Measurements from ENCODE around the gene MANBA. TPM values are rescaled to one million over a fixed set of nuclear protein-coding genes. Genes with fewer than 3 reads are reported as not detected.

MANBA gene
- total RNA-seq, 1 donor from 2014 or later: 30.3 TPM

DNA sequence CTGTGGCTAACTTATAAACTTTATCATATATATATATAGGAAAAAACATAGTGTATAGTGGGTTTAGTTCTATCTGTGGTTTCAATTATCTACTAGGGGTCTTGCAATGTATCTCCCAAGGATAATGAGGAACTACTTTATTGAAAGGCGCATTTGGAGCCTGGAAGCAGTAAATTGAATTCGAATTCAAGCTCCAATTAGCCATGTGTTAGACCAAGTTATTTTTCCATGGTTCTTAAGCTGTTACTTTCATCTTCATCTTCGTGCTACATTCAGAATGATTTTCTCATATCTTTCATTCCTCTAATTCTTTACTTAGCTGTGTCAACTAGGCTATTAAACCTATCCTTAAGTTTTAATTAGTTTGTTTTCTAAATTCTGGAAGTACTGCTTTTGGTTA, 27.2 kb upstream of the MANBA start:
- Histone ChIP-seq H3K9me3 (replicated peaks) (peaks cover 12% of the 10 kb centered on the region), H3K27me3 (ENCODE audit: low read depth) (no peaks in the 10 kb centered on the region)
- intact Hi-C loops (cut with micrococcal nuclease): no loop called here

GRCh38 chr4:102787096-102787881, 26.5 kb upstream of the MANBA start:
- Histone ChIP-seq H3K9me3 (replicated peaks) (peaks cover 12% of the 10 kb centered on the region), H3K27me3 (ENCODE audit: low read depth) (no peaks in the 10 kb centered on the region), H3K4me3 (no peak overlapping the region), H3K36me3 (peaks cover 9% of the 10 kb centered on the region), H3K4me1 (no peaks in the 10 kb centered on the region), H3K27ac (replicated peaks) (no peak overlapping the region)
- TF ChIP-seq CTCF (IDR thresholded peaks at IDR 0.05; ENCODE audit: borderline replicate concordance): no peak
- intact Hi-C loops (cut with micrococcal nuclease): no loop called here
- DNase-seq: no peak

More for the DNA sequence above, 27.2 kb upstream of the MANBA start:
- Histone ChIP-seq H3K4me1 (no peaks in the 10 kb centered on the region), H3K4me3 (no peak overlapping the region), H3K36me3 (peaks cover 9% of the 10 kb centered on the region), H3K27ac (replicated peaks) (no peak overlapping the region)
- TF ChIP-seq CTCF (IDR thresholded peaks at IDR 0.05; ENCODE audit: borderline replicate concordance): no peak
- no peak for DNase-seq

- Histone ChIP-seq H3K9me3 (replicated peaks) (peaks cover 12% of the 10 kb centered on the region), H3K4me3 (no peak overlapping the region), H3K27me3 (ENCODE audit: low read depth) (no peaks in the 10 kb centered on the region), H3K36me3 (peaks cover 4% of the 10 kb centered on the region), H3K27ac (replicated peaks) (no peak overlapping the region), H3K4me1 (no peaks in the 10 kb centered on the region)
- TF ChIP-seq CTCF (IDR thresholded peaks at IDR 0.05; ENCODE audit: borderline replicate concordance): no peak
- DNase-seq: no peak
- intact Hi-C loops (cut with micrococcal nuclease): no loop called here
These were observed 25.5 kb upstream of the MANBA start for GRCh38 chr4:102786279-102786678.

GRCh38 chr4:102783006-102783405, 22.2 kb upstream of the MANBA start:
- TF ChIP-seq CTCF (IDR thresholded peaks at IDR 0.05; ENCODE audit: borderline replicate concordance): no peak
- H3K27ac ChIP-seq (replicated peaks): no peak overlapping the region
- no peak overlapping the region for H3K4me3 ChIP-seq
- H3K36me3 ChIP-seq: peaks cover 3% of the 10 kb centered on the region
- H3K27me3 ChIP-seq (ENCODE audit: low read depth): no peaks in the 10 kb centered on the region
- intact Hi-C loops (cut with micrococcal nuclease): no loop called here
- H3K9me3 ChIP-seq (replicated peaks): peaks cover 6% of the 10 kb centered on the region
- no peak for DNase-seq
- no peaks in the 10 kb centered on the region for H3K4me1 ChIP-seq

DNA sequence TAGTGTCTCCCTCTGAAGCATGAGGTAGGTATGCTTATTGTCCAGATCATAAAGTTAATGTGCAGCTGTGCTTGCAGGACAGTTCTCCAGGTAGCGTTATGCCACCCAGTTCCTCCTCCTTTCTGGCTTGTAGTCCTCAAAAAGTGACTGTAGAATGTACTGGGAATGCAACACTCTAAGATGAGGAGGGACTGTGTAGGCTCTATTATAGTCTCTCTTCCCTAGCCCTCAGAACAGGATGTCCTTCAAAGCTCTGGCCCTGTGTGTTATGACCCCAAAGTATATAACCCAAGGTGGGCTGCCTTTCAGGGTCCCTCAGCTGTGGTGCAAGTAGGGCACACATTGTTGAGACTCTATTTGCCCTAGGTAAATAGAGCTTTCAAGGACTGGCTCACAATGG, 20.8 kb upstream of the MANBA start:
- peaks cover 3% of the 10 kb centered on the region for H3K36me3 ChIP-seq
- intact Hi-C loops (cut with micrococcal nuclease): no loop called here
- DNase-seq: no peak
- no peaks in the 10 kb centered on the region for H3K9me3 ChIP-seq (replicated peaks)
- H3K4me3 ChIP-seq: no peak overlapping the region
- H3K27me3 ChIP-seq (ENCODE audit: low read depth): no peaks in the 10 kb centered on the region
- no peaks in the 10 kb centered on the region for H3K4me1 ChIP-seq
- TF ChIP-seq CTCF (IDR thresholded peaks at IDR 0.05; ENCODE audit: borderline replicate concordance): no peak
- no peak overlapping the region for H3K27ac ChIP-seq (replicated peaks)

Measured in left ventricle myocardium inferior (tissue), 1 donor.